ENCODE data around the gene ITGA6. TPM values are rescaled to one million over a fixed set of nuclear protein-coding genes. Genes with fewer than 3 reads are reported as not detected.

The ITGA6 gene
- polyA plus RNA-seq, 1 donor from 2014 or later = 14.4 TPM

DNA sequence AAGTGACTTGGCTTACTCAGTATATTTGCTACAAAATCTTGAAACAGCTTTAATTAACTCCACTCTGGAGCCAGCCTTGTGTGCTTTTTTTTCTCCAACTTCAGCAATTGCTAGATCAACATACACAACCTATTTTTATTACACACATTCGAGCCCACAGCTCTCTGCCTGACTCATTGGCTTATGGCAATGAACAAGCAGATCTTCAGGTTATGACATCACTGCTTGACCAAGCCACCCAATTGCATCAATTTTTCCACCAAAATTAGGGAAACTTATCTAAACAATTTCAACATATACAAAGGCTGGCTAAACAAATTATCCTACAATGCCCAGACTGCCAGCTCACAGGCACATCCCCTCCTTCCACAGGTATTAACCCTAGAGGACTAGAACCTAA is 88.9 kb downstream of the ITGA6 start:
- Histone ChIP-seq H3K4me2 (ENCODE audit: low read length) (no peak overlapping the region), H3K9ac (ENCODE audit: low read length) (no peak overlapping the region), H3K9me2 (ENCODE audit: insufficient read depth, low read length) (no peaks in the 10 kb centered on the region), H3K79me2 (replicated peaks; ENCODE audit: insufficient read depth, low read length) (no peaks in the 10 kb centered on the region), H3F3A (ENCODE audit: insufficient read depth, low read length, poor library complexity, severe bottlenecking) (no peaks in the 10 kb centered on the region), H3K27me3 (ENCODE audit: insufficient read depth, low read depth, low read length) (no peaks in the 10 kb centered on the region), H3K9me3 (ENCODE audit: low read length) (peaks cover 11% of the 10 kb centered on the region), H3K4me3 (ENCODE audit: low read length) (no peak overlapping the region), H2AFZ (ENCODE audit: low read depth, low read length) (no peak overlapping the region), H3K36me3 (ENCODE audit: insufficient read depth, low read length) (no peaks in the 10 kb centered on the region), H3K27ac (ENCODE audit: low read length) (no peak overlapping the region), H4K20me1 (ENCODE audit: insufficient read depth) (no peaks in the 10 kb centered on the region)
- no peak for TF ChIP-seq EP300 (conservative IDR thresholded peaks at IDR 0.05; ENCODE audit: poor library complexity, severe bottlenecking)
- TF ChIP-seq MXI1 (conservative IDR thresholded peaks at IDR 0.05; ENCODE audit: poor library complexity, severe bottlenecking) = no peak
- TF ChIP-seq, protein P1, sequence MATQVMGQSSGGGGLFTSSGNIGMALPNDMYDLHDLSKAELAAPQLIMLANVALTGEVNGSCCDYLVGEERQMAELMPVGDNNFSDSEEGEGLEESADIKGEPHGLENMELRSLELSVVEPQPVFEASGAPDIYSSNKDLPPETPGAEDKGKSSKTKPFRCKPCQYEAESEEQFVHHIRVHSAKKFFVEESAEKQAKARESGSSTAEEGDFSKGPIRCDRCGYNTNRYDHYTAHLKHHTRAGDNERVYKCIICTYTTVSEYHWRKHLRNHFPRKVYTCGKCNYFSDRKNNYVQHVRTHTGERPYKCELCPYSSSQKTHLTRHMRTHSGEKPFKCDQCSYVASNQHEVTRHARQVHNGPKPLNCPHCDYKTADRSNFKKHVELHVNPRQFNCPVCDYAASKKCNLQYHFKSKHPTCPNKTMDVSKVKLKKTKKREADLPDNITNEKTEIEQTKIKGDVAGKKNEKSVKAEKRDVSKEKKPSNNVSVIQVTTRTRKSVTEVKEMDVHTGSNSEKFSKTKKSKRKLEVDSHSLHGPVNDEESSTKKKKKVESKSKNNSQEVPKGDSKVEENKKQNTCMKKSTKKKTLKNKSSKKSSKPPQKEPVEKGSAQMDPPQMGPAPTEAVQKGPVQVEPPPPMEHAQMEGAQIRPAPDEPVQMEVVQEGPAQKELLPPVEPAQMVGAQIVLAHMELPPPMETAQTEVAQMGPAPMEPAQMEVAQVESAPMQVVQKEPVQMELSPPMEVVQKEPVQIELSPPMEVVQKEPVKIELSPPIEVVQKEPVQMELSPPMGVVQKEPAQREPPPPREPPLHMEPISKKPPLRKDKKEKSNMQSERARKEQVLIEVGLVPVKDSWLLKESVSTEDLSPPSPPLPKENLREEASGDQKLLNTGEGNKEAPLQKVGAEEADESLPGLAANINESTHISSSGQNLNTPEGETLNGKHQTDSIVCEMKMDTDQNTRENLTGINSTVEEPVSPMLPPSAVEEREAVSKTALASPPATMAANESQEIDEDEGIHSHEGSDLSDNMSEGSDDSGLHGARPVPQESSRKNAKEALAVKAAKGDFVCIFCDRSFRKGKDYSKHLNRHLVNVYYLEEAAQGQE (IDR thresholded peaks at IDR 0.05; ENCODE audit: borderline replicate concordance) = no peak
- no peak for TF ChIP-seq POLR2AphosphoS5 (IDR thresholded peaks at IDR 0.05)
- no peak for TF ChIP-seq TAF1 (IDR thresholded peaks at IDR 0.05; ENCODE audit: low read depth)
- TF ChIP-seq RAD21 (conservative IDR thresholded peaks at IDR 0.05) = no peak
- TF ChIP-seq EZH2 (IDR thresholded peaks at IDR 0.05; ENCODE audit: borderline replicate concordance, insufficient read depth, low read length, poor library complexity, severe bottlenecking) = no peak
- TF ChIP-seq, protein P2, sequence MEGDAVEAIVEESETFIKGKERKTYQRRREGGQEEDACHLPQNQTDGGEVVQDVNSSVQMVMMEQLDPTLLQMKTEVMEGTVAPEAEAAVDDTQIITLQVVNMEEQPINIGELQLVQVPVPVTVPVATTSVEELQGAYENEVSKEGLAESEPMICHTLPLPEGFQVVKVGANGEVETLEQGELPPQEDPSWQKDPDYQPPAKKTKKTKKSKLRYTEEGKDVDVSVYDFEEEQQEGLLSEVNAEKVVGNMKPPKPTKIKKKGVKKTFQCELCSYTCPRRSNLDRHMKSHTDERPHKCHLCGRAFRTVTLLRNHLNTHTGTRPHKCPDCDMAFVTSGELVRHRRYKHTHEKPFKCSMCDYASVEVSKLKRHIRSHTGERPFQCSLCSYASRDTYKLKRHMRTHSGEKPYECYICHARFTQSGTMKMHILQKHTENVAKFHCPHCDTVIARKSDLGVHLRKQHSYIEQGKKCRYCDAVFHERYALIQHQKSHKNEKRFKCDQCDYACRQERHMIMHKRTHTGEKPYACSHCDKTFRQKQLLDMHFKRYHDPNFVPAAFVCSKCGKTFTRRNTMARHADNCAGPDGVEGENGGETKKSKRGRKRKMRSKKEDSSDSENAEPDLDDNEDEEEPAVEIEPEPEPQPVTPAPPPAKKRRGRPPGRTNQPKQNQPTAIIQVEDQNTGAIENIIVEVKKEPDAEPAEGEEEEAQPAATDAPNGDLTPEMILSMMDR (IDR thresholded peaks at IDR 0.05; ENCODE audit: poor library complexity, severe bottlenecking) = no peak
- no peak for TF ChIP-seq SMC3 (conservative IDR thresholded peaks at IDR 0.05; ENCODE audit: poor library complexity)

DNA sequence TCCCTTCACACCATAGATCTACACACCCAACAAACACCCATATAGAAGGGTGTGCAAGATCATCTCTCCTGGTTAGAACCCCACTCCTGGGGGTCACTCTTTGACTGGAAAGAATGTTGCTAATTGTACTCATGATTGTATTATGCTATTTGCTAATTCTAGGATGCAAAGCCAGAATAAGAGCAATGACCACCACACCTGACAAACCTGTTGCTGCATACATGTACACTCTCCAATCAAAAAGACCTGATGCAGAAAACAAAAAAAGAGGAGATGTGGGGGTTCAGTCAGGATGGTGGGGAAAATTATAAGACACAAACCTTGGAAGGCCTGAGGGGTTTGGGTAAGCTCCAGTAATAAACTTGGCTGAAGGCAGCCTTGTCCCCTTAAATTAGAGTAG is 91.6 kb downstream of the ITGA6 start:
- no peaks in the 10 kb centered on the region for H4K20me1 ChIP-seq (ENCODE audit: insufficient read depth)
- no peaks in the 10 kb centered on the region for H3K27me3 ChIP-seq (ENCODE audit: insufficient read depth, low read depth, low read length)
- H3K79me2 ChIP-seq (replicated peaks; ENCODE audit: insufficient read depth, low read length) = no peaks in the 10 kb centered on the region
- H3K36me3 ChIP-seq (ENCODE audit: insufficient read depth, low read length) = no peaks in the 10 kb centered on the region
- H3K27ac ChIP-seq (ENCODE audit: low read length) = no peak overlapping the region
- H3K4me2 ChIP-seq (ENCODE audit: low read length) = no peak overlapping the region
- no peak overlapping the region for H2AFZ ChIP-seq (ENCODE audit: low read depth, low read length)
- H3F3A ChIP-seq (ENCODE audit: insufficient read depth, low read length, poor library complexity, severe bottlenecking) = no peaks in the 10 kb centered on the region
- peaks cover 5% of the 10 kb centered on the region for H3K9me3 ChIP-seq (ENCODE audit: low read length)
- no peak overlapping the region for H3K9ac ChIP-seq (ENCODE audit: low read length)
- no peak overlapping the region for H3K4me3 ChIP-seq (ENCODE audit: low read length)
- no peak for TF ChIP-seq SMC3 (conservative IDR thresholded peaks at IDR 0.05; ENCODE audit: poor library complexity)
- TF ChIP-seq EZH2 (IDR thresholded peaks at IDR 0.05; ENCODE audit: borderline replicate concordance, insufficient read depth, low read length, poor library complexity, severe bottlenecking) = no peak
- no peak for TF ChIP-seq EP300 (conservative IDR thresholded peaks at IDR 0.05; ENCODE audit: poor library complexity, severe bottlenecking)
- no peak for TF ChIP-seq POLR2AphosphoS5 (IDR thresholded peaks at IDR 0.05)
- TF ChIP-seq RAD21 (conservative IDR thresholded peaks at IDR 0.05) = no peak
- TF ChIP-seq, protein P1 (IDR thresholded peaks at IDR 0.05; ENCODE audit: borderline replicate concordance) = no peak
- no peak for TF ChIP-seq MXI1 (conservative IDR thresholded peaks at IDR 0.05; ENCODE audit: poor library complexity, severe bottlenecking)
- TF ChIP-seq, protein P2 (IDR thresholded peaks at IDR 0.05; ENCODE audit: poor library complexity, severe bottlenecking) = no peak
- TF ChIP-seq TAF1 (IDR thresholded peaks at IDR 0.05; ENCODE audit: low read depth) = no peak
- H3K9me2 ChIP-seq (ENCODE audit: insufficient read depth, low read length) = no peaks in the 10 kb centered on the region

All from neural cell (in vitro differentiated cells).